Superior temporal gyrus (tissue), 1 donor: ENCODE data around the gene THRB.
A peak's percentile ranks its signal among the peaks of the same experiment; 100 is the strongest.
"Not testable (repeated sequence)": the region's sequence is repeated elsewhere in the genome, so short reads cannot be mapped to it uniquely, and the experiment has no call there.

Experiments
- DNase-seq: peaks from one replicate; pipeline ENCODE4 v3.0.0-alpha.2; 2016; ENCODE audit errors: extremely low spot score

THRB gene

GRCh38 chr3:24447836-24448235 lies 46.8 kb downstream of the THRB start:
- no peak for DNase-seq

- DNase-seq: no peak
Measured at GRCh38 chr3:24446032-24446431, 48.6 kb downstream of the THRB start.

GRCh38 chr3:24443476-24443875 lies 51.2 kb downstream of the THRB start:
- DNase-seq: no peak

GRCh38 chr3:24440760-24441464 lies 53.7 kb downstream of the THRB start:
- no peak for DNase-seq

DNA sequence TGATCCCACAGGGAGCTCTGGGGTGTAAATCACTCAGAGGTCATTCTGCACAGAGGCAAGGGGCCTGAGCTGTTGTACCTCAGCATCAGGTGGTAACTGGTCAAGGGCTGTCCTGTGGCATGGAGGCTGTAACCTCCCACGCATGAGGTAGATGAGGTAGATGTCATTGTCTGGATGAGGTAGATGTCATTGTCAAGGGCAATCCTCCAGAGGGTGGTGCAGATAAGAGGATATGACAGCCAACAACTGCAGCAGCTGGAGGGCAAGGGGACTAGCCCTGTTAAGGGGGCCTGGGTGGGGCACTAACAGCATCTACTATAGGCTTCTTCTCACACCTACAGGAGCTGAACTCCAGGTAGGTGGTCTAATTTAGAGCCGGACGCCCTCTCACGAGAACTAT lies 55.6 kb downstream of the THRB start:
- DNase-seq: no peak

DNA sequence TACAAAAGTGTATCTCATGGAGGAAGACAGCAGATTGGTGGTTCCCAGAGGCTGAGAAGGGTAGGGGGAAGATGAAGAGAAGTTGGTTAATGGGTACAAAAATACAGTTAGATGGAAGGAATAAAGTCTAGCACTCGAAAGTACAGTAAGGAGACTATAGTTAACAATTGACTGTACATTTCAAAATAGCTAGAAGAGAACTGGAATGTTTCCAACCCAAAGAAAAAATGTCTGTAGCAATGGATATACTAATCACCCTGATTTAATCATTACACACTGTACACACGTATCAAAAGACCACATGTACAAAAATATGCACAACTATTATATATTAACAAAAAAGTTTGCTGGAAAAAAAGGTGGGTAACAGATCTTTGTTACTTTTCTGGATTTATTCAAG lies 57.3 kb downstream of the THRB start:
- no peak for DNase-seq

GRCh38 chr3:24435584-24435983 lies 59.1 kb downstream of the THRB start:
- no peak for DNase-seq

GRCh38 chr3:24434651-24435050 lies 60.0 kb downstream of the THRB start:
- no peak for DNase-seq

DNA sequence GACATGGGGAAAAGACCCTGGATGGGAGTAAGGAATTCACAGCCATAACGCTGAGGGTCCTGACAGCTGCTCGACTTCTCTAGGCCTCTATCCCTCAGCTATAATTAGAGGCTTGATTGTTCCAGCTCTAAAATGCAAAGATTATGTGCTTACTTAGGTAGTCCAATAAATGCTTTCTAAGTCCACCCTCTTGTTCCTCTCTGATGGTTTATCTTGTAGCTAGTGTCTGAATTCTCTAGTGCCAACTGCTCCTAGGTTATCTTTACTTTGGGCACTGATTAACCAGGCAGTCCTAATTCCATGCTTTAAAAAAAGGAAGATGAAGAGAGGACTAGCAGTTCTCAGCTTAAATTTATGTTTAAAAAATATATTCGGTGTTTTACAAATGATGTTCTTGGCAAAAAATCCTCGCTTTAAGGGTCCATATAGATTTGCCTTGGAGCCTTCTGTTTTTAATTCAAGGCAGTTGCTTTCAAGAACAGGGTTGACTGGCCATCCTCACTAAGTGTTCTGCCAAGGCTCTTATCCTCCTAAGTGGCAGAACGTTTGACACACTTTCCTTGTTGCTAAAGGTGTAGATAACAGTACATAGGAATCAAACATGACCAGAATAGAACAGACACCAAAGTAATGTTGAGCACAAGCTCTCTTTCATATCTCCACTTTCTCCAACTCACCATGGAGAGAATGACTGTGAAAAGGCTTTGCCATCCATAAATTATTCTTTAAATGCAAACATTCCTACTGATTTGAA lies 60.6 kb downstream of the THRB start:
- peak; percentile 42 for DNase-seq

DNA sequence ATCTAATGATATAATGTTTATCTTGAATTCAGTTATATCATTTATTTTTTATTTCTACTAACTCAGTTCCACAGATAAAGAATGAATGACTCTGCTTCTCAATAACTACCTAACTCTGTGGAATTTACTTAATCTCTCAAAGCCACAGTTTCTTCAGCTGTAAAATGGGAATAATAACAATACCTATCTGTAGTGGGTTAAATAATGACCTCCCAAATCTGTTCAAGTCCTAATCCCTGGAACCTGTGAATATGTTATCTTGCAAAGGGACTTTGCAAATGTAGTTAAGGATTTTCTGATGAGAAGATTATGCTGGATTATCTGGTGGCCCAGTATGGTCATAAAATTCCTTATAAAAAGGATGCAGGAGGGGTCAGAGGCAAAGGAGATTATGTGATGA lies 61.7 kb downstream of the THRB start:
- no peak for DNase-seq

GRCh38 chr3:24428481-24428880 lies 66.2 kb downstream of the THRB start:
- DNase-seq: no peak

DNA sequence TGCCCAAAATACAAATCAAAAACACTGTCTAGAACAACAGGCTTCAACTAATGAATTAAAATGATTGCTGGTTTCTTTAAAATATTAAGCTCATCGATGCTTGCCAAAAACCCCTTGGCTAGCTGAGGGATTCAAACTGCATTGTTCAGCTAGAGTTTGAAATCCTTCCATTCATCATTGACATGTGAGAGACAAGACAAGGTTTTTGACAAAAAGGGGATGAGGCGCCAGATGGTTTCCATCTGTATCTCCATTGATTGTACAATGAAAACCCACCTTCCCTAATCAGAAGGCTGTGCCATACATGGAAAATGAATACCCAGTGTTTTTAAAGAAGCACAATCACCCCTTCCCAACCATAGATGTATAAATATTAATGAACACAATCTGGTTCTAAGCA lies 67.8 kb downstream of the THRB start:
- DNase-seq: no peak

DNA sequence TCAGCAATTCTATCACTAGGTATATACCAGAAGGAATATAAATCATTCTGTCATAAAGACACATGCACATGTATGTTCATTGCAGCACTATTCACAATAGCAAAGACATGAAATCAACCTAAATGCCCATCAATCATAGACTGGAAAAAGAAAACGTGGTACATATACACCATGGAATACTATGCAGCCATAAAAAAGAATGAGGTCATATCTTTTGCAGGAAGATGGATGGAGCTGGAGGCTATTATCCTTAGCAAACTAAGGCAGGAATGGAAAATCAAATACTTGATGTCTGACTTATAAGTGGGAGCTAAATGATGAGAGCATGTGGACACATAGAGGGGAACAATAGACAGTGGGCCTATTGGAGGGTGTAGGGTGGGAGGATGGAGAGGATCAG lies 73.8 kb downstream of the THRB start:
- DNase-seq: not testable (repeated sequence)

- no peak for DNase-seq
Measured at GRCh38 chr3:24420224-24420623, 74.4 kb downstream of the THRB start.

GRCh38 chr3:24419067-24419791 lies 75.4 kb downstream of the THRB start:
- no peak for DNase-seq

- DNase-seq: no peak
Measured at GRCh38 chr3:24417730-24418129, 76.9 kb downstream of the THRB start.

DNA sequence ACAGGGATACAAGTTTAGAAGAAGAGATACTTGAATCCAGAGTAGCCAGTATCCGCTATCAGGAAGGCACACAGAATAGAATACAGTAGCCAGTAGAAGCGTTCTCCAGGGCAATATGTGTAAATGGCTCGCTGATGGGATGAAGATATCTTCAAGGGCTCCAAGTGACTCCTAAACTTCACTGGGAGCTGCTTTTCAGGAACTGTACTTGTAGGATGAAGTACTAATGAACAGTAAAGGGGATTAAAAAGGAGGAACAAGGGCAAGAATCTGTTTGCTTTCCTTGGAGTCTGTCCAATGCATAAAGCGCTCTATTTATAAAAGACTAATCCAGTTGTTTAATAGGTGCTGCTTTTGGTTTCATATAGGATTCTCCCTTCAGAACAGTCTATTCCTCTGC lies 78.4 kb downstream of the THRB start:
- DNase-seq: no peak

DNA sequence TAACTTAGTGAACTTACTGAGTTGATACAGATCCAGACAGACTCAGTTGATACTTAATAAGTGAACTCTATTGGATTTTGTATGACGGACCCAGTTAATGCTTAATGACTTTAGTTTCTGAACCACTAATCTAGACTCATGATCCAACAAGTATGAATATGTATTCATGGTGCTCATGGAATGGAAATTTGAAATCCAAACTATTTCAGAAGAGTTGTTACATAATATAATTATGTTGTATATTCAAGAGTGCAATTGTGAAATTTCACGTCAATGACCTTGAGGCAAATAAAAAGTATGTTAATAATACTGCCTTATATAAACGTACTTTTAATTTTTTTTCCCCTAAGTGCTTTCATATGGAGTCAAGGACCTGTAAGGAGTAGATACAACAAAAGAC lies 78.8 kb downstream of the THRB start:
- no peak for DNase-seq

- DNase-seq: not testable (repeated sequence)
Measured at GRCh38 chr3:24413662-24414061, 81.0 kb downstream of the THRB start.

DNA sequence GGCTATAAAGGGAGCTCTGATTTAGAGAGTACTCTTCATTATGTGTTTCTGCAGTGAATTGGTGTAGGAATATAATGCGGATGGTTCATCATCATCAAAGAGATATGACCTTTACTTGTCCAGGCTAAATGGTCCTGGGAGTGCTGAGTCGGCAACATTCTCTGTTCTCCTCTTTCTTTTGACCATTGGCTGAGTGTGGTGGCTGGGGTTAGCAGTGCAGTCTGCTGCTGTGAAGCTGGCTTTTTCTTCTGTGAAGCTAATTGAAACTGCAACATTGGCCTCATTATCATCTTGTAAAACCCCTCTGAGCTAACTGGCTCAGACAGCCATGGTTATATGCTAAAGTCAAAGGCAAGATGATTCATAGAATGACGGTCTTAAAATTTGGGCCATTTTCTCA lies 83.8 kb downstream of the THRB start:
- no peak for DNase-seq

DNA sequence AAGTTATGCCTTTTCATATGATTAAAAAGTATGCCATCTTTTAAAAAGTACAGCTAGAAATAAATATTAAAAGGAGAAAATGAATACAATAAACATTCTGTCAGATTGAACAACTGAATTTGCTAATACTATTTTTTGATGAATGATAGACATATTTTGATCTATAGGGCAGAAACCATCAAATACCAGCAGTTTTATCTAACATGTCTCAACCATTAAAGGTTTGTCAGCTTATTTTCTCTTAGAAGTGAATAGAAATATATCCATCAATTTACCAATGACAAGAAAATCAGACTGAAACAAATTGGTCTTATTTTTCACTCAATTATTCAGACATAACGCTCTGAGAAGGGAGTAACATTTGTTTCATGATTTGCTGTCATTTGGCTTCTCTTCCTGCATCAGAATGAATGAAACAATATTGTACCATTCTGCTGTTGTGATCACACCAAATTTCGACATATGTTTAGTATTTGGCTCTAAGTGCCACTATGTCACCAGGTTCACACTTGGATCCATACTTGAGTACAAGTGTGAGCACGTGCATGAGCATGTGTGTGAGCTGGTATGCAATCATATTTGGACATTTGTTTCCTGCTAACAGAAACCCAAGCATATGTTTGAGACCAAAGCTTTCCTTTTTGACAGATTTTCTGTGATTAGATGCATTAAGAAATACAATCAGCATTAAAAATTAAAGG lies 86.5 kb downstream of the THRB start:
- DNase-seq: no peak

DNA sequence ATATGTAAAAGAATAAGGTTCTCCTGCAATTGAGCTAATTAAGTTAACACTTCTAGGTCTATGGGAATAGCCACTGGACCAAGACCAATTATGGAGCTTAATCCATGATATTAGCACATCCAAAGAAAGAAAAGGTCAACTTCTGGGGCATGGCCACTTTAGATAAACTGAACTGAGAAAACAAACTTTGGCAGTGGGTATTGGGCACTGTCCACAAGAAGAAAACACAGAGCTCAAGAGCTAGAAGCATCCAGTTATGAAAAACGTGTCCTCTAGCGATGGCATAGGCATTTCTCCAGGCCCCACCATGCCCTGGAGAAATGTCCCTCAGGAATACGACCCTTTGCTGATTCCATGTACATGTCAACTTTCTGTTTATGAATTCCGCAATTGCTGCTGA lies 87.8 kb downstream of the THRB start:
- no peak for DNase-seq
